Esophagus squamous epithelium (tissue), 5 donors: ENCODE measurements around the gene ERC1. TPM values are rescaled to one million over a fixed set of nuclear protein-coding genes. Genes with fewer than 3 reads are reported as not detected.
"Not testable (repeated sequence)": the region's sequence is repeated elsewhere in the genome, so short reads cannot be mapped to it uniquely, and the experiment has no call there.

ENCODE experiments used
- DNase-seq: peaks from one replicate; lab custom pipeline; 2025; lab: John Stamatoyannopoulos, UW
- H3K27ac ChIP-seq, 4 donors: fragments of 200-600 bp; sonication (generic); one replicate each; pipeline ENCODE4 v1.5.1; 2016 to 2019; ENCODE audit warnings: mild to moderate bottlenecking in 1 of 4
- H3K27me3 ChIP-seq, 4 donors: fragments of 200-600 bp; sonication (generic); 1 replicate in 3 of 4; 2 replicates in 1 of 4; pipeline versions ENCODE4 v1.5.1 to v1.6.0; 2017 to 2021; ENCODE audit warnings: antibody characterized with exemption in 1 of 4
- H3K36me3 ChIP-seq, 3 donors: fragments of 200-600 bp; sonication (generic); one replicate each; pipeline ENCODE4 v1.5.1; 2016 to 2019
- H3K4me1 ChIP-seq, 3 donors: fragments of 200-600 bp; sonication (generic); one replicate each; pipeline ENCODE4 v1.5.1; 2017 to 2019
- H3K4me3 ChIP-seq, 4 donors: fragments of 200-600 bp; sonication (generic); 1 replicate in 3 of 4; 2 replicates in 1 of 4; pipeline ENCODE4 v1.5.1; 2016 to 2019; ENCODE audit warnings: mild to moderate bottlenecking in 2 of 4, moderate library complexity in 1 of 4
- H3K9me3 ChIP-seq, 3 donors: fragments of 200-600 bp; sonication (generic); one replicate each; pipeline ENCODE4 v1.5.1; 2016 to 2019
- POLR2A ChIP-seq, 4 donors: fragments of 450-650 bp; IDR thresholded peaks; one replicate each; pipeline ENCODE4 v1.6.1; 2017; ENCODE audit warnings: antibody characterized with exemption in 4 of 4, mild to moderate bottlenecking in 4 of 4, moderate library complexity in 3 of 4
- WGBS, 2 donors: methylation state at CpG; one replicate each; pipeline ENCODE4 v1.1.5; 2018; 5-methylcytosine and 5-hydroxymethylcytosine counted together
- intact Hi-C: fragments of 100-400 bp; cut with DNase I; formaldehyde crosslinking; loops from one replicate; pipeline ENCODE4 v1.15.0; 2022
- total RNA-seq, 4 donors: library from RNA; depleted of rRNA; stranded (reverse); fragments of >200 nt; gene quantifications; one replicate each; pipeline ENCODE4 v1.1.0, GENCODE V29; 2016
- TF ChIP-seq, protein P1 (sequence below), 6 experiments: fragments of 450-650 bp in 4 of 6; fragments of 200-600 bp in 2 of 6; sonication (generic) in 2 of 6; IDR thresholded peaks; one replicate each; pipeline ENCODE4 v1.5.1; 2016 to 2019; ENCODE audit warnings: antibody characterized with exemption in 6 of 6, mild to moderate bottlenecking in 4 of 6, moderate library complexity in 4 of 6
- donor health status: DM: yes; HTN: yes; CAD: no.

The ERC1 gene
- total RNA-seq, 4 donors from 2014 or later, result 19.0 to 50.7 (median 37.5) TPM

DNA sequence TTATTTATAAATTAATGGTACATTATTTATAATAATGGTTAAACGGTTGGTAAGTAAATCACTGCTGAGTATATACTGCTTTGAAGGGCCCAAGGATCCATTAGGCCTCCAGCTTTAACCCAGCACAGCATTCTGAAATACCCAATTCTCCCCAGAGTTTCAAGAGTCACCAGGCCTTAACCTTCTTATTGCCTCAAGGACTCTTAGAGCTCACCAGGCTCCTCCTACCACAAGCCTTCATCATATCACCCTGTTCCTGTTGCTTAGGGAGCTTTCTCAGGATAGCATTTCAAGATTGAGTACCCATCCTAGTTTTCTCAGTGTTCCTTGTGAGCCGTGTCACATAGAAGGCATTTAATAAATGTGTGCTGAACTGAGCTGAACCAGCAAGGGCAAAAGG lies 360.9 kb downstream of the ERC1 start:
- Histone ChIP-seq H3K27ac (no peak overlapping the region), H3K4me3 (no peak overlapping the region), H3K36me3 (peaks cover 0 to 8% (median 0%) of the 10 kb centered on the region in 3 donors), H3K27me3 (no peaks in the 10 kb centered on the region), H3K9me3 (no peaks in the 10 kb centered on the region), H3K4me1 (no peaks in the 10 kb centered on the region)
- no peak for TF ChIP-seq POLR2A (IDR thresholded peaks at IDR 0.05)
- TF ChIP-seq, protein P1, sequence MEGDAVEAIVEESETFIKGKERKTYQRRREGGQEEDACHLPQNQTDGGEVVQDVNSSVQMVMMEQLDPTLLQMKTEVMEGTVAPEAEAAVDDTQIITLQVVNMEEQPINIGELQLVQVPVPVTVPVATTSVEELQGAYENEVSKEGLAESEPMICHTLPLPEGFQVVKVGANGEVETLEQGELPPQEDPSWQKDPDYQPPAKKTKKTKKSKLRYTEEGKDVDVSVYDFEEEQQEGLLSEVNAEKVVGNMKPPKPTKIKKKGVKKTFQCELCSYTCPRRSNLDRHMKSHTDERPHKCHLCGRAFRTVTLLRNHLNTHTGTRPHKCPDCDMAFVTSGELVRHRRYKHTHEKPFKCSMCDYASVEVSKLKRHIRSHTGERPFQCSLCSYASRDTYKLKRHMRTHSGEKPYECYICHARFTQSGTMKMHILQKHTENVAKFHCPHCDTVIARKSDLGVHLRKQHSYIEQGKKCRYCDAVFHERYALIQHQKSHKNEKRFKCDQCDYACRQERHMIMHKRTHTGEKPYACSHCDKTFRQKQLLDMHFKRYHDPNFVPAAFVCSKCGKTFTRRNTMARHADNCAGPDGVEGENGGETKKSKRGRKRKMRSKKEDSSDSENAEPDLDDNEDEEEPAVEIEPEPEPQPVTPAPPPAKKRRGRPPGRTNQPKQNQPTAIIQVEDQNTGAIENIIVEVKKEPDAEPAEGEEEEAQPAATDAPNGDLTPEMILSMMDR (IDR thresholded peaks at IDR 0.05), result no peak
- DNase-seq, result no peak
- 87 to 100% methylated on average over 2 of the region's 2 CpGs for WGBS, 2 donors
- intact Hi-C loops, result no loop called here

DNA sequence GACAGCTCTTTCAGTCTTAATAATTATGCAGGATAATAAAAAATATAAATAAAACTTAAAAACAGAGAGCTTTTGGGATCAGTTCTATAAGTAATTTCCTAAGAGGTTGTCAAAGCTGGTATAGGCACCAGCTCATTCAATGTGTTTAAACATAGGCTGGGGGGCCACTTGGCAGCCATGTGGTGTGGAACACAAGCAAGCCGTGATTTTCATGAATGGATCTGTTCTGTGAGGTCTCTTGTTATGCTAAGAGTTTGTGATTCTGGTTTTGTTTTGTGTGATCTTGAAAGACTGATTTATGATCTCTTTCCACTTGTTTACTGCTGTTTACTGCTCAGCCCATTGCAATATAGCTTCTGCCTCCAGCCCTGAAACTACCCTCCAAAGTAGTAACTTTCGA lies 362.4 kb downstream of the ERC1 start:
- Histone ChIP-seq H3K4me1 (no peaks in the 10 kb centered on the region), H3K4me3 (no peak overlapping the region), H3K27me3 (no peaks in the 10 kb centered on the region), H3K9me3 (no peaks in the 10 kb centered on the region), H3K27ac (no peak overlapping the region), H3K36me3 (peaks cover 0 to 3% (median 0%) of the 10 kb centered on the region in 3 donors)
- intact Hi-C loops, result no loop called here
- TF ChIP-seq, protein P1 (IDR thresholded peaks at IDR 0.05), result no peak
- no peak for TF ChIP-seq POLR2A (IDR thresholded peaks at IDR 0.05)
- no peak for DNase-seq
- 89 to 100% methylated on average over 2 of the region's 2 CpGs for WGBS, 2 donors

DNA sequence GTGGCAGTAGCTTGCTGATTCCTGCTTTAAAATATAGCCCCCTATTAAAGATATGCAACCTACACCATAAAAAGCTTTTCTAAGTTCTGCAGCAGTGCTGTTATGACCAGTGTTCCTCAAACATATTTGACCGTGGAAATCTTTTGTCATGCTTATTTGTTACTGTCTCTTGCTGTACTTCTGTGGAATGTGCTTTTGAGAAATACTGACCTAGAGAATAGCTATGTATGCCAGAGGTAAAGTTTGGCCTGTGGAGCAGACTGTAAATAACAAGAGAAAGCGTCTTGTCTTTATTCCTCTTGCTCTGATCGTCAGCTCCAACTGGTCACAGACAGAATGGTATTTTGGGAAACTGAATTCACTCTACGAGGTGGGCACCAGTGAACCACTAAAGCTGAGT lies 364.4 kb downstream of the ERC1 start:
- 83 to 98% methylated on average over 3 to 4 of the region's 4 CpGs for WGBS, 2 donors
- TF ChIP-seq, protein P1 (IDR thresholded peaks at IDR 0.05), result no peak
- no peak for TF ChIP-seq POLR2A (IDR thresholded peaks at IDR 0.05)
- intact Hi-C loops, result no loop called here
- Histone ChIP-seq H3K27ac (no peak overlapping the region), H3K36me3 (no peaks in the 10 kb centered on the region), H3K27me3 (no peaks in the 10 kb centered on the region), H3K9me3 (no peaks in the 10 kb centered on the region), H3K4me3 (no peak overlapping the region), H3K4me1 (no peaks in the 10 kb centered on the region)
- no peak for DNase-seq

DNA sequence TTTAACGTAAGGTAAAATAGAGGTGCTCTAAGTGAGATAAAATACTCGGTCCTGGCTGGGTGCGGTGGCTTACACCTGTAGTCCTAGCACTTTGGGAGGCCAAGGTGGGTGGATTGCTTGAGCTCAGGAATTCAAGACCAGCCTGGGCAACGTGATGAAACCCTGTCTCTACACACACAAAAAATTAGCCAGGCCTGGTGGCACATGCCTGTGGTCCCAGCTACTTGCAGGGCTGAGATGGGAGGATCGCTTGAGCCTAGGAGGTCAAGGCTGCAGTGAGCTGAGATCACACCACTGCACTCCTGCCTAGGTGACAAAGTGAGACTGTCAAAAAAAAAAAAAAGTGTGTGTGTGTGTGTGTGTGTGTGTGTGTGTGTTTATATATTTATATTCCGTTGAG lies 364.8 kb downstream of the ERC1 start:
- H3K36me3 ChIP-seq, intact Hi-C loops, H3K4me3 ChIP-seq, H3K27me3 ChIP-seq, H3K27ac ChIP-seq, DNase-seq, H3K4me1 ChIP-seq, H3K9me3 ChIP-seq: not testable (repeated sequence)
- 92 to 95% methylated on average over 6 of the region's 6 CpGs for WGBS, 2 donors

DNA sequence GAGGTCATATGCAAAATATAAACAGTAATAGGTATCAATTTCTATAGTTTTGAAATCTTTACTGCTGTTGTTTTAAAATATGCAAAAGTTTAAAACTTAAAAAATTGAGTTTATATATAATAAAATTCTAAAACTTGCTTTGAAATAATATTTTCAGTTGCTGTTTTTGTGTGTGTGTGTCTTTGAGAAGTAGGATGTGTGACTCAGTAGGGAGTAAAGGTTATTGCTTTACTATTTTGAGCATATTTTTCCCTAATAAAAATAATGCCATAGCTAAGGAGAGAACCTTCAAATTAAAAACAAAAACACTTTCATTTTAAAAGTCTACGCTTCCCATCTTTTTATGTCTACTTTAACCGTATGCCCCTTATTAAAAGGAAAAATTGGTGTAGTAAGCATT lies 365.3 kb downstream of the ERC1 start:
- Histone ChIP-seq H3K9me3 (no peaks in the 10 kb centered on the region), H3K4me3 (no peak overlapping the region), H3K27me3 (no peaks in the 10 kb centered on the region), H3K36me3 (no peaks in the 10 kb centered on the region), H3K27ac (no peak overlapping the region), H3K4me1 (no peaks in the 10 kb centered on the region)
- intact Hi-C loops, result no loop called here
- TF ChIP-seq, protein P1 (IDR thresholded peaks at IDR 0.05), result no peak
- no peak for TF ChIP-seq POLR2A (IDR thresholded peaks at IDR 0.05)
- DNase-seq, result no peak
- WGBS, 2 donors, result 91 to 92% methylated on average over 2 of the region's 2 CpGs

DNA sequence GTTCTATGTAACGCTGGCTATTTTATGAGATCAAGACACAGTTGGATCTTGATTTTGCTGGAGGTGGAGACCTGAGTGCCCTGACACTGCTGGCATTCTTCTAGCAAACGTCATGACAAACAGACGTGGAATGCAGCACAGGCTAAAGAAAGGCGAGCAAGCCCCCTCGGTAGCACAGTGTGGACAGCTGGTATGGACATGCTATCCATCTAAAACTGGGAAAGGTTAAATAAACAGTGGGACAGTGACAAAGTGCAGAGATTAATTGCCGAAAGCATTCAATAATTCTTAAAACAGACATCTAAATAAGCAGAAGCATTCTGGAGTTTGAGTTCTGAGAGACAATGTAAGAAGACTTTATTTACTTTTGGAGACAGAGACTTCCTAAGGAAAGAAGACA lies 366.1 kb downstream of the ERC1 start:
- no peak overlapping the region for H3K4me3 ChIP-seq
- WGBS, 2 donors, result 61 to 74% methylated on average over 6 of the region's 6 CpGs
- no peaks in the 10 kb centered on the region for H3K9me3 ChIP-seq
- intact Hi-C loops, result no loop called here
- TF ChIP-seq, protein P1 (IDR thresholded peaks at IDR 0.05), result no peak
- TF ChIP-seq POLR2A (IDR thresholded peaks at IDR 0.05), result no peak
- DNase-seq, result no peak
- no peaks in the 10 kb centered on the region for H3K27me3 ChIP-seq
- H3K4me1 ChIP-seq, result no peaks in the 10 kb centered on the region
- H3K27ac ChIP-seq, result no peak overlapping the region
- no peaks in the 10 kb centered on the region for H3K36me3 ChIP-seq
